Measurements from ENCODE around the gene FABP3. TPM values are rescaled to one million over a fixed set of nuclear protein-coding genes. Genes with fewer than 3 reads are reported as not detected.
A peak's percentile ranks its signal among the peaks of the same experiment; 100 is the strongest.

Gene FABP3
- 0.24 and 0.46 TPM in 2 replicates for total RNA-seq (2016; rRNA removed; fragmentation: Illumina TruSeq; extraction: Trizol)
- total RNA-seq (2016; cell fraction: cytosol; rRNA removed; fragmentation: Illumina TruSeq; extraction: Trizol; ENCODE audit: low read depth), result not detected in 2 replicates
- 0.17 TPM in 1 of 2 replicates, not detected in the other for total RNA-seq (2016; cell fraction: insoluble cytoplasmic fraction; rRNA removed; fragmentation: Illumina TruSeq; extraction: Trizol)
- 0.40 TPM in 1 of 2 replicates, not detected in the other for total RNA-seq (2016; cell fraction: membrane; rRNA removed; fragmentation: Illumina TruSeq; extraction: Trizol)
- total RNA-seq (2016; cell fraction: nucleus; rRNA removed; fragmentation: Illumina TruSeq; extraction: Trizol), result not detected in 2 replicates
- 0.21 and 0.37 TPM in 2 replicates for polyA plus RNA-seq (2011; rRNA removed)
- polyA plus RNA-seq (2011; cell fraction: cytosol; rRNA removed), result 0.28 and 0.64 TPM in 2 replicates
- polyA plus RNA-seq (2011; cell fraction: nucleus; rRNA removed), result 0.38 TPM in 1 of 2 replicates, not detected in the other
- polyA plus RNA-seq (2012), result 0.45 TPM in 1 of 2 replicates, not detected in the other
- not detected in 2 replicates for polyA plus RNA-seq (2016; cell fraction: cytosol; fragmentation: Illumina TruSeq; extraction: Trizol; ENCODE audit: low read depth)
- not detected in 2 replicates for polyA plus RNA-seq (2016; cell fraction: insoluble cytoplasmic fraction; fragmentation: Illumina TruSeq; extraction: Trizol; ENCODE audit: low read depth)
- 0.43 TPM in 1 of 2 replicates, not detected in the other for polyA plus RNA-seq (2016; cell fraction: membrane; fragmentation: Illumina TruSeq; extraction: Trizol; ENCODE audit: low read depth)
- not detected in 2 replicates for polyA plus RNA-seq (2016; cell fraction: nucleus; fragmentation: Illumina TruSeq; extraction: Trizol; ENCODE audit: insufficient read depth, low read depth)
- 0.82 and 10.2 TPM in 2 replicates for polyA minus RNA-seq (2011; rRNA and poly(A)+ RNA removed; ENCODE audit: low replicate concordance)
- polyA minus RNA-seq (2011; cell fraction: cytosol; rRNA and poly(A)+ RNA removed), result not detected in 2 replicates
- polyA minus RNA-seq (2011; cell fraction: nucleus; rRNA and poly(A)+ RNA removed), result not detected in 2 replicates
- percentile 17 among the genes with signal in this experiment for Bru-seq, nascent RNA
- BruChase-seq, experiment 1, labeled RNA remaining after a 6-hour chase, result not detected
- percentile 10 among the genes with signal in this experiment for BruChase-seq, experiment 2, labeled RNA remaining after a 2-hour chase
- long read RNA-seq, experiment 1, partial matches to known transcripts, result 0 of 1 reads
- long read RNA-seq, experiment 1, other reads (novel, unspliced or antisense), result 0 of 1 reads
- long read RNA-seq, experiment 2, result 0 reads

GRCh38 chr1:31373056-31373896 lies at the start of gene FABP3:
Gene FABP3, minus strand, starts transcription at chr1:31373076. Its CDS starts 62 bp downstream, at chr1:31373014.
- BruUV-seq (replicated peaks), result no TSS peak
- H3K9me3 ChIP-seq (ENCODE audit: low read length), result no peaks in the 10 kb centered on the region
- ChIA-PET POLR2A (interaction anchor here (0.6 to 2.5 kb wide), 7 partner anchors 21 to 583 kb away, joined by 3 to 15 read pairs (median 4); partner anchors contain the start of genes SNRNP40 and ZCCHC17), CTCF (ENCODE audit: low intra/inter-chr PET ratio, low total read pairs) (no interaction called here)
- H3K27ac ChIP-seq (ENCODE audit: extremely low read length, insufficient read depth, low read length), result peak within 1 kb of the TSS; percentile 40
- H3K4me2 ChIP-seq (ENCODE audit: low read depth, low read length), result peak within 1 kb of the TSS; percentile 96
- H3K4me1 ChIP-seq (ENCODE audit: insufficient read depth, low read length), result peaks cover 77% of the 10 kb centered on the region
- H2AFZ ChIP-seq (ENCODE audit: low read length), result no peak within 1 kb of the TSS
- WGBS (ENCODE audit: low lambda C conversion rate), result 42% methylated on average over 16 of the region's 44 CpGs
- FAIRE-seq (peak; percentile 72), DNase-seq (ENCODE audit: low spot score) (peak; percentile 71), ATAC-seq (peak; percentile 87)
- no peaks in the 10 kb centered on the region for H3K27me3 ChIP-seq (ENCODE audit: control insufficient read depth in 1 of 2, insufficient read depth in 2 of 2, low read length in 2 of 2)
- H4K20me1 ChIP-seq (ENCODE audit: insufficient read depth, low read length), result no peaks in the 10 kb centered on the region
- no peaks in the 10 kb centered on the region for H3K79me2 ChIP-seq (ENCODE audit: insufficient read depth, low read length)
- peak within 1 kb of the TSS; percentile 37 for H3K9ac ChIP-seq (ENCODE audit: insufficient read depth, low read depth, low read length)
- H3K4me3 ChIP-seq (replicated peaks in 1 of 3; ENCODE audit: insufficient read depth in 1 of 3, low read depth in 2 of 3, low read length in 3 of 3), result peak within 1 kb of the TSS; percentile 36 to 64 (median 50); a peak in 5 of 6 replicates
- H3K36me3 ChIP-seq (replicated peaks in 1 of 2; ENCODE audit: control insufficient read depth in 1 of 2, insufficient read depth in 2 of 2, low read length in 2 of 2), result no peaks in the 10 kb centered on the region
- in situ Hi-C loops (cut with HindIII; ENCODE audit: extremely low pct_ligation_motif_present, low pct_unique_long_range_greater_than_20kb) (no loop called here), intact Hi-C loops (cut with micrococcal nuclease; ENCODE audit: unreplicated experiment) (no loop called here)
- TF ChIP-seq SPEN (CRISPR knock-in tag; IDR thresholded peaks at IDR 0.05; ENCODE audit: low read depth) (peak; percentile 48), ATF7 (IDR thresholded peaks at IDR 0.05) (no peak), ATF7 (CRISPR knock-in tag; IDR thresholded peaks at IDR 0.05) (no peak), ZNF33B (CRISPR knock-in tag; IDR thresholded peaks at IDR 0.05) (no peak), ARHGAP35 (CRISPR knock-in tag; IDR thresholded peaks at IDR 0.05; ENCODE audit: borderline replicate concordance) (no peak), ZNF609 (CRISPR knock-in tag; IDR thresholded peaks at IDR 0.05; ENCODE audit: borderline replicate concordance) (peak; percentile 40; the same call in 1 of the 2 replicates)
- TF ChIP-seq, protein P1, sequence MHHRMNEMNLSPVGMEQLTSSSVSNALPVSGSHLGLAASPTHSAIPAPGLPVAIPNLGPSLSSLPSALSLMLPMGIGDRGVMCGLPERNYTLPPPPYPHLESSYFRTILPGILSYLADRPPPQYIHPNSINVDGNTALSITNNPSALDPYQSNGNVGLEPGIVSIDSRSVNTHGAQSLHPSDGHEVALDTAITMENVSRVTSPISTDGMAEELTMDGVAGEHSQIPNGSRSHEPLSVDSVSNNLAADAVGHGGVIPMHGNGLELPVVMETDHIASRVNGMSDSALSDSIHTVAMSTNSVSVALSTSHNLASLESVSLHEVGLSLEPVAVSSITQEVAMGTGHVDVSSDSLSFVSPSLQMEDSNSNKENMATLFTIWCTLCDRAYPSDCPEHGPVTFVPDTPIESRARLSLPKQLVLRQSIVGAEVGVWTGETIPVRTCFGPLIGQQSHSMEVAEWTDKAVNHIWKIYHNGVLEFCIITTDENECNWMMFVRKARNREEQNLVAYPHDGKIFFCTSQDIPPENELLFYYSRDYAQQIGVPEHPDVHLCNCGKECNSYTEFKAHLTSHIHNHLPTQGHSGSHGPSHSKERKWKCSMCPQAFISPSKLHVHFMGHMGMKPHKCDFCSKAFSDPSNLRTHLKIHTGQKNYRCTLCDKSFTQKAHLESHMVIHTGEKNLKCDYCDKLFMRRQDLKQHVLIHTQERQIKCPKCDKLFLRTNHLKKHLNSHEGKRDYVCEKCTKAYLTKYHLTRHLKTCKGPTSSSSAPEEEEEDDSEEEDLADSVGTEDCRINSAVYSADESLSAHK (CRISPR knock-in tag; IDR thresholded peaks at IDR 0.05; ENCODE audit: borderline replicate concordance), result no peak
- TF ChIP-seq, protein P2, sequence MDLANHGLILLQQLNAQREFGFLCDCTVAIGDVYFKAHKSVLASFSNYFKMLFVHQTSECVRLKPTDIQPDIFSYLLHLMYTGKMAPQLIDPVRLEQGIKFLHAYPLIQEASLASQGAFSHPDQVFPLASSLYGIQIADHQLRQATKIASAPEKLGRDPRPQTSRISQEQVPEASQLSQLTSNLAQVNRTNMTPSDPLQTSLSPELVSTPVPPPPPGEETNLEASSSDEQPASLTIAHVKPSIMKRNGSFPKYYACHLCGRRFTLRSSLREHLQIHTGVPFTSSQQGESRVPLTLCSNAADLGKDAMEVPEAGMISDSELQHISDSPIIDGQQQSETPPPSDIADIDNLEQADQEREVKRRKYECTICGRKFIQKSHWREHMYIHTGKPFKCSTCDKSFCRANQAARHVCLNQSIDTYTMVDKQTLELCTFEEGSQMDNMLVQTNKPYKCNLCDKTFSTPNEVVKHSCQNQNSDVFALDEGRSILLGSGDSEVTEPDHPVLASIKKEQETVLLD (CRISPR knock-in tag; IDR thresholded peaks at IDR 0.05; ENCODE audit: low read depth), result no peak
